T-helper 1 cell treated with Interleukin-12 subunit alpha and Interleukin-12 subunit beta and Interleukin-4 antibody, amounts not matched to agents 30 ng/mL and 1 ng/mL, for 36 hours (primary cell): Measurements from ENCODE around the gene UBASH3B. TPM values are rescaled to one million over a fixed set of nuclear protein-coding genes. Genes with fewer than 3 reads are reported as not detected.

Source experiments
- intact Hi-C: fragments of 100-400 bp; cut with micrococcal nuclease; formaldehyde crosslinking; loops from one replicate; pipeline ENCODE4 v1.15.1; 2024
- total RNA-seq: library from RNA; stranded (reverse); gene quantifications from 2 replicates; pipeline ENCODE4 v1.2.3, GENCODE V29; 2022

UBASH3B gene
- total RNA-seq, 1 donor from 2014 or later = 10.2 TPM

GRCh38 chr11:122672892-122673291, 17.4 kb downstream of the UBASH3B start:
- intact Hi-C loops = no loop called here

GRCh38 chr11:122673701-122674100, 18.2 kb downstream of the UBASH3B start:
- intact Hi-C loops = no loop called here

- intact Hi-C loops = no loop called here
Observed at GRCh38 chr11:122676638-122677037, 21.1 kb downstream of the UBASH3B start.

- intact Hi-C loops = no loop called here
Observed at GRCh38 chr11:122677256-122677655, 21.7 kb downstream of the UBASH3B start.

GRCh38 chr11:122678406-122678805, 22.9 kb downstream of the UBASH3B start:
- intact Hi-C loops = no loop called here

- intact Hi-C loops = no loop called here
Observed at GRCh38 chr11:122679466-122679865, 23.9 kb downstream of the UBASH3B start.

- intact Hi-C loops = no loop called here
Observed at GRCh38 chr11:122681070-122681469, 25.5 kb downstream of the UBASH3B start.

GRCh38 chr11:122681735-122682134, 26.2 kb downstream of the UBASH3B start:
- intact Hi-C loops = no loop called here

GRCh38 chr11:122682464-122682863, 26.9 kb downstream of the UBASH3B start:
- intact Hi-C loops = no loop called here

GRCh38 chr11:122685041-122685440, 29.5 kb downstream of the UBASH3B start:
- intact Hi-C loops = no loop called here

- intact Hi-C loops = no loop called here
Observed at GRCh38 chr11:122686111-122686510, 30.6 kb downstream of the UBASH3B start.

GRCh38 chr11:122690384-122690783, 34.9 kb downstream of the UBASH3B start:
- intact Hi-C loops = no loop called here

GRCh38 chr11:122690801-122691548, 35.5 kb downstream of the UBASH3B start:
- intact Hi-C loops = no loop called here

GRCh38 chr11:122691549-122692150, 36.1 kb downstream of the UBASH3B start:
- intact Hi-C loops = no loop called here

GRCh38 chr11:122692444-122692843, 36.9 kb downstream of the UBASH3B start:
- intact Hi-C loops = no loop called here

GRCh38 chr11:122695076-122695615, 39.6 kb downstream of the UBASH3B start:
- intact Hi-C loops = no loop called here

GRCh38 chr11:122696662-122697061, 41.1 kb downstream of the UBASH3B start:
- intact Hi-C loops = loop anchor here (1.0 to 2.0 kb wide), 6 partner anchors 9 to 374 kb away; partner anchors contain the start of gene UBASH3B

- intact Hi-C loops = loop anchor here (1.0 to 2.0 kb wide), 3 partner anchors 29 to 47 kb away; partner anchors contain the start of gene UBASH3B
Observed at GRCh38 chr11:122697636-122698167, 42.2 kb downstream of the UBASH3B start.

GRCh38 chr11:122698392-122698791, 42.9 kb downstream of the UBASH3B start:
- intact Hi-C loops = no loop called here

GRCh38 chr11:122700666-122701065, 45.1 kb downstream of the UBASH3B start:
- intact Hi-C loops = no loop called here

GRCh38 chr11:122701143-122701542, 45.6 kb downstream of the UBASH3B start:
- intact Hi-C loops = no loop called here
